GM23338 (cell line): ENCODE results near the gene GALR2. TPM values are rescaled to one million over a fixed set of nuclear protein-coding genes. Genes with fewer than 3 reads are reported as not detected.

Experiments used
- ATAC-seq: fragments of 200-7000 bp; cut with Tn5 transposase; 3 replicates; pipeline ENCODE4 v1.9.1; 2020
- DNase-seq: peaks from one replicate; pipeline ENCODE4 v3.0.0-alpha.2; 2015; ENCODE audit warnings: low spot score
- H2AFZ ChIP-seq: fragments of 200-600 bp; sonication (generic); 2 replicates; pipeline ENCODE4 v1.8.0; 2016; ENCODE audit warnings: antibody characterized with exemption, mild to moderate bottlenecking, moderate library complexity
- H3F3A ChIP-seq: fragments of 200-600 bp; sonication (generic); replicated peaks from 2 replicates; pipeline ENCODE4 v1.8.0; 2017; ENCODE audit warnings: antibody characterized with exemption, mixed run types, low read depth
- H3K27ac ChIP-seq: fragments of 200-600 bp; sonication (generic); 2 replicates; pipeline ENCODE4 v1.6.1; 2016; ENCODE audit warnings: low read depth
- H3K27me3 ChIP-seq: fragments of 200-600 bp; sonication (generic); 2 replicates; pipeline ENCODE4 v1.8.0; 2016; ENCODE audit warnings: mild to moderate bottlenecking, mixed run types, moderate library complexity; ENCODE audit not compliant: insufficient read depth
- H3K36me3 ChIP-seq: fragments of 200-600 bp; sonication (generic); 2 replicates; pipeline ENCODE4 v1.8.0; 2016; ENCODE audit warnings: mild to moderate bottlenecking; ENCODE audit not compliant: insufficient read depth
- H3K4me1 ChIP-seq: fragments of 200-600 bp; sonication (generic); 2 replicates; pipeline ENCODE4 v1.8.0; 2016; ENCODE audit warnings: mild to moderate bottlenecking, moderate library complexity; ENCODE audit not compliant: insufficient read depth
- H3K4me2 ChIP-seq: fragments of 200-600 bp; sonication (generic); 2 replicates; pipeline ENCODE4 v1.7.1; 2017; ENCODE audit warnings: mixed run types
- H3K4me3 ChIP-seq: fragments of 200-600 bp; sonication (generic); 2 replicates; pipeline ENCODE4 v1.6.1; 2016; ENCODE audit warnings: mixed run types
- H3K79me2 ChIP-seq: fragments of 200-600 bp; sonication (generic); replicated peaks from 2 replicates; pipeline ENCODE4 v1.8.0; 2017; ENCODE audit warnings: mild to moderate bottlenecking; ENCODE audit not compliant: insufficient read depth
- H3K9me2 ChIP-seq: fragments of 200-600 bp; sonication (generic); 2 replicates; pipeline ENCODE4 v1.8.0; 2017; ENCODE audit not compliant: insufficient read depth
- H4K20me1 ChIP-seq: fragments of 200-600 bp; sonication (generic); replicated peaks from 2 replicates; pipeline ENCODE4 v1.8.0; 2017; ENCODE audit warnings: mild to moderate bottlenecking; ENCODE audit not compliant: insufficient read depth
- H3K27ac Mint-ChIP-seq: 2 replicates; pipeline ENCODE4 v1.8.0; 2020; ENCODE audit warnings: inconsistent platforms, mild to moderate bottlenecking, moderate library complexity, mixed read lengths
- H3K27me3 Mint-ChIP-seq: 3 replicates; pipeline ENCODE4 v1.8.0; 2022; ENCODE audit warnings: low read depth, mild to moderate bottlenecking, moderate library complexity, mixed read lengths, inconsistent platforms; ENCODE audit not compliant: insufficient read depth, poor library complexity
- H3K36me3 Mint-ChIP-seq: 3 replicates; pipeline ENCODE4 v1.8.0; 2021; ENCODE audit warnings: low read depth, mild to moderate bottlenecking, inconsistent platforms, moderate library complexity, mixed read lengths
- H3K4me1 Mint-ChIP-seq: 3 replicates; pipeline ENCODE4 v1.8.0; 2020; ENCODE audit warnings: mild to moderate bottlenecking, inconsistent platforms, mixed read lengths
- H3K4me3 Mint-ChIP-seq: 3 replicates; pipeline ENCODE4 v1.8.0; 2021; ENCODE audit warnings: moderate library complexity, mild to moderate bottlenecking, inconsistent platforms, mixed read lengths
- H3K9me3 Mint-ChIP-seq: 3 replicates; pipeline ENCODE4 v1.8.0; 2020; ENCODE audit warnings: moderate library complexity, mild to moderate bottlenecking, inconsistent platforms, mixed read lengths
- CREB1 ChIP-seq: fragments of 250-450 bp; sonication (Bioruptor Pico); IDR thresholded peaks from 2 replicates; pipeline ENCODE4 v1.5.0; 2020; ENCODE audit warnings: low read depth, mild to moderate bottlenecking, moderate library complexity
- EZH2 ChIP-seq: fragments of 200-600 bp; sonication (generic); IDR thresholded peaks from one replicate; pipeline ENCODE4 v1.8.0; 2017; ENCODE audit warnings: antibody characterized with exemption, mild to moderate bottlenecking, low read depth; ENCODE audit not compliant: unreplicated experiment
- NANOG ChIP-seq: IDR thresholded peaks from 2 replicates; pipeline ENCODE4 v1.6.1; 2016; ENCODE audit warnings: antibody characterized with exemption, borderline replicate concordance
- POLR2AphosphoS5 ChIP-seq: IDR thresholded peaks from 2 replicates; pipeline ENCODE4 v1.6.1; 2016; ENCODE audit warnings: antibody characterized with exemption, low read depth
- STAT1 ChIP-seq: IDR thresholded peaks from one replicate; pipeline ENCODE4 v1.6.1; 2016; ENCODE audit warnings: antibody characterized with exemption; ENCODE audit not compliant: unreplicated experiment
- ZNF114 ChIP-seq: fragments of 250-450 bp; sonication (Bioruptor Pico); IDR thresholded peaks from 2 replicates; pipeline ENCODE4 v1.5.0; 2020; ENCODE audit warnings: mild to moderate bottlenecking, moderate library complexity
- ZNF331 ChIP-seq: fragments of 250-450 bp; sonication (Bioruptor Pico); IDR thresholded peaks from 2 replicates; pipeline ENCODE4 v1.5.0; 2020; ENCODE audit warnings: low read depth, mild to moderate bottlenecking, moderate library complexity
- polyA plus RNA-seq: library from polyadenylated mRNA; unstranded; fragments of >200 nt; fragmentation: Nextera tagmentation; extraction: Ambion mirVana; gene quantifications from 2 replicates; pipeline ENCODE4 v1.2.1, GENCODE V29; 2016
- total RNA-seq: library from RNA; depleted of rRNA; stranded (reverse); fragments of >200 nt; shearing (Covaris generic); gene quantifications from 2 replicates; pipeline ENCODE4 v1.2.3, GENCODE V29; 2014
- TF ChIP-seq, protein P1 (sequence below): IDR thresholded peaks from 2 replicates; pipeline ENCODE4 v1.6.1; 2016; ENCODE audit warnings: antibody characterized with exemption
- TF ChIP-seq, protein P2 (sequence below): IDR thresholded peaks from one replicate; pipeline ENCODE4 v1.6.1; 2018; ENCODE audit warnings: antibody characterized with exemption; ENCODE audit not compliant: unreplicated experiment
- TF ChIP-seq, protein P3 (sequence below), 2 experiments: fragments of 200-600 bp in 1 of 2; sonication (generic) in 1 of 2; conservative IDR thresholded peaks; 2 replicates each; pipeline versions ENCODE4 v1.5.1 to v1.6.1; 2016 to 2017; ENCODE audit warnings: antibody characterized with exemption in 2 of 2, low read depth in 2 of 2, mild to moderate bottlenecking in 2 of 2, moderate library complexity in 1 of 2
- TF ChIP-seq, protein P4 (sequence below): fragments of 250-450 bp; sonication (Bioruptor Pico); IDR thresholded peaks from 2 replicates; pipeline ENCODE4 v1.5.0; 2020; ENCODE audit warnings: mild to moderate bottlenecking, moderate library complexity

GALR2 gene
- total and polyA plus RNA-seq, 2 experiments from 2014 or later: 0.50 to 2.2 TPM

DNA sequence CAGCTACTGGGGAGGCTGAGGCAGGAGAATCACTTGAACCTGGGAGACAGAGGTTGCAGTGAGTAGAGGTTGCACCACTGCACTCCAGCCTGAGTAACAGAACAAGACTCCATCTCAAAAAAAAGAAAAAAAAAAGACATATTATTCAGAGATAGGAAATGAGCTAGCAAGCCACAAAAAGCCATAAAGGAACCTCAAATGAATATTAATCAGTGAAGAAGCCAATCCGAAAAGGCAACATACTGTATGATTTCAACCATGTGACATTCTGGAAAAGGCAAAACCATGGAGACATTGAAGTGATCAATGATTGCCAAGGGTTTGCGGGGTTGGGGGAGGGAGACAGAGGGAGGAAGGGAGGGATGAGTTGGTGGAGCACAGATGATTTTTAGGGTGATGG is 37.4 kb downstream of the GALR2 start:
- no peaks in the 10 kb centered on the region for H3K27me3 ChIP-seq
- no peak overlapping the region for H3K4me2 ChIP-seq
- DNase-seq: no peak
- no peak overlapping the region for H3K27ac ChIP-seq
- no peaks in the 10 kb centered on the region for H4K20me1 ChIP-seq
- no peaks in the 10 kb centered on the region for H3K36me3 ChIP-seq
- H3K36me3 Mint-ChIP-seq: no peaks in the 10 kb centered on the region
- peaks cover 4% of the 10 kb centered on the region; the same call in 2 of the 3 replicates for H3K9me3 Mint-ChIP-seq
- H3K4me3 Mint-ChIP-seq: no peak overlapping the region
- no peaks in the 10 kb centered on the region for H3K79me2 ChIP-seq
- no peak overlapping the region; the same call in 1 of the 2 replicates for H3K27ac Mint-ChIP-seq
- no peak overlapping the region for H2AFZ ChIP-seq
- H3K27me3 Mint-ChIP-seq: peaks cover 4% of the 10 kb centered on the region
- H3K9me2 ChIP-seq: no peaks in the 10 kb centered on the region
- no peak overlapping the region for H3K4me3 ChIP-seq
- no peak for TF ChIP-seq CREB1 (CRISPR knock-in tag)
- TF ChIP-seq ZNF114: no peak
- TF ChIP-seq, protein P1, sequence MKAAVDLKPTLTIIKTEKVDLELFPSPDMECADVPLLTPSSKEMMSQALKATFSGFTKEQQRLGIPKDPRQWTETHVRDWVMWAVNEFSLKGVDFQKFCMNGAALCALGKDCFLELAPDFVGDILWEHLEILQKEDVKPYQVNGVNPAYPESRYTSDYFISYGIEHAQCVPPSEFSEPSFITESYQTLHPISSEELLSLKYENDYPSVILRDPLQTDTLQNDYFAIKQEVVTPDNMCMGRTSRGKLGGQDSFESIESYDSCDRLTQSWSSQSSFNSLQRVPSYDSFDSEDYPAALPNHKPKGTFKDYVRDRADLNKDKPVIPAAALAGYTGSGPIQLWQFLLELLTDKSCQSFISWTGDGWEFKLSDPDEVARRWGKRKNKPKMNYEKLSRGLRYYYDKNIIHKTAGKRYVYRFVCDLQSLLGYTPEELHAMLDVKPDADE: no peak
- no peak for TF ChIP-seq POLR2AphosphoS5
- no peak for TF ChIP-seq EZH2
- TF ChIP-seq NANOG: no peak
- no peak for TF ChIP-seq STAT1
- TF ChIP-seq, protein P2, sequence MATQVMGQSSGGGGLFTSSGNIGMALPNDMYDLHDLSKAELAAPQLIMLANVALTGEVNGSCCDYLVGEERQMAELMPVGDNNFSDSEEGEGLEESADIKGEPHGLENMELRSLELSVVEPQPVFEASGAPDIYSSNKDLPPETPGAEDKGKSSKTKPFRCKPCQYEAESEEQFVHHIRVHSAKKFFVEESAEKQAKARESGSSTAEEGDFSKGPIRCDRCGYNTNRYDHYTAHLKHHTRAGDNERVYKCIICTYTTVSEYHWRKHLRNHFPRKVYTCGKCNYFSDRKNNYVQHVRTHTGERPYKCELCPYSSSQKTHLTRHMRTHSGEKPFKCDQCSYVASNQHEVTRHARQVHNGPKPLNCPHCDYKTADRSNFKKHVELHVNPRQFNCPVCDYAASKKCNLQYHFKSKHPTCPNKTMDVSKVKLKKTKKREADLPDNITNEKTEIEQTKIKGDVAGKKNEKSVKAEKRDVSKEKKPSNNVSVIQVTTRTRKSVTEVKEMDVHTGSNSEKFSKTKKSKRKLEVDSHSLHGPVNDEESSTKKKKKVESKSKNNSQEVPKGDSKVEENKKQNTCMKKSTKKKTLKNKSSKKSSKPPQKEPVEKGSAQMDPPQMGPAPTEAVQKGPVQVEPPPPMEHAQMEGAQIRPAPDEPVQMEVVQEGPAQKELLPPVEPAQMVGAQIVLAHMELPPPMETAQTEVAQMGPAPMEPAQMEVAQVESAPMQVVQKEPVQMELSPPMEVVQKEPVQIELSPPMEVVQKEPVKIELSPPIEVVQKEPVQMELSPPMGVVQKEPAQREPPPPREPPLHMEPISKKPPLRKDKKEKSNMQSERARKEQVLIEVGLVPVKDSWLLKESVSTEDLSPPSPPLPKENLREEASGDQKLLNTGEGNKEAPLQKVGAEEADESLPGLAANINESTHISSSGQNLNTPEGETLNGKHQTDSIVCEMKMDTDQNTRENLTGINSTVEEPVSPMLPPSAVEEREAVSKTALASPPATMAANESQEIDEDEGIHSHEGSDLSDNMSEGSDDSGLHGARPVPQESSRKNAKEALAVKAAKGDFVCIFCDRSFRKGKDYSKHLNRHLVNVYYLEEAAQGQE: no peak
- TF ChIP-seq, protein P3, sequence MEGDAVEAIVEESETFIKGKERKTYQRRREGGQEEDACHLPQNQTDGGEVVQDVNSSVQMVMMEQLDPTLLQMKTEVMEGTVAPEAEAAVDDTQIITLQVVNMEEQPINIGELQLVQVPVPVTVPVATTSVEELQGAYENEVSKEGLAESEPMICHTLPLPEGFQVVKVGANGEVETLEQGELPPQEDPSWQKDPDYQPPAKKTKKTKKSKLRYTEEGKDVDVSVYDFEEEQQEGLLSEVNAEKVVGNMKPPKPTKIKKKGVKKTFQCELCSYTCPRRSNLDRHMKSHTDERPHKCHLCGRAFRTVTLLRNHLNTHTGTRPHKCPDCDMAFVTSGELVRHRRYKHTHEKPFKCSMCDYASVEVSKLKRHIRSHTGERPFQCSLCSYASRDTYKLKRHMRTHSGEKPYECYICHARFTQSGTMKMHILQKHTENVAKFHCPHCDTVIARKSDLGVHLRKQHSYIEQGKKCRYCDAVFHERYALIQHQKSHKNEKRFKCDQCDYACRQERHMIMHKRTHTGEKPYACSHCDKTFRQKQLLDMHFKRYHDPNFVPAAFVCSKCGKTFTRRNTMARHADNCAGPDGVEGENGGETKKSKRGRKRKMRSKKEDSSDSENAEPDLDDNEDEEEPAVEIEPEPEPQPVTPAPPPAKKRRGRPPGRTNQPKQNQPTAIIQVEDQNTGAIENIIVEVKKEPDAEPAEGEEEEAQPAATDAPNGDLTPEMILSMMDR (conservative IDR thresholded peaks at IDR 0.05; ENCODE audit: low read depth in 2 of 2): no peak
- TF ChIP-seq ZNF331 (CRISPR knock-in tag): no peak
- TF ChIP-seq, protein P4, sequence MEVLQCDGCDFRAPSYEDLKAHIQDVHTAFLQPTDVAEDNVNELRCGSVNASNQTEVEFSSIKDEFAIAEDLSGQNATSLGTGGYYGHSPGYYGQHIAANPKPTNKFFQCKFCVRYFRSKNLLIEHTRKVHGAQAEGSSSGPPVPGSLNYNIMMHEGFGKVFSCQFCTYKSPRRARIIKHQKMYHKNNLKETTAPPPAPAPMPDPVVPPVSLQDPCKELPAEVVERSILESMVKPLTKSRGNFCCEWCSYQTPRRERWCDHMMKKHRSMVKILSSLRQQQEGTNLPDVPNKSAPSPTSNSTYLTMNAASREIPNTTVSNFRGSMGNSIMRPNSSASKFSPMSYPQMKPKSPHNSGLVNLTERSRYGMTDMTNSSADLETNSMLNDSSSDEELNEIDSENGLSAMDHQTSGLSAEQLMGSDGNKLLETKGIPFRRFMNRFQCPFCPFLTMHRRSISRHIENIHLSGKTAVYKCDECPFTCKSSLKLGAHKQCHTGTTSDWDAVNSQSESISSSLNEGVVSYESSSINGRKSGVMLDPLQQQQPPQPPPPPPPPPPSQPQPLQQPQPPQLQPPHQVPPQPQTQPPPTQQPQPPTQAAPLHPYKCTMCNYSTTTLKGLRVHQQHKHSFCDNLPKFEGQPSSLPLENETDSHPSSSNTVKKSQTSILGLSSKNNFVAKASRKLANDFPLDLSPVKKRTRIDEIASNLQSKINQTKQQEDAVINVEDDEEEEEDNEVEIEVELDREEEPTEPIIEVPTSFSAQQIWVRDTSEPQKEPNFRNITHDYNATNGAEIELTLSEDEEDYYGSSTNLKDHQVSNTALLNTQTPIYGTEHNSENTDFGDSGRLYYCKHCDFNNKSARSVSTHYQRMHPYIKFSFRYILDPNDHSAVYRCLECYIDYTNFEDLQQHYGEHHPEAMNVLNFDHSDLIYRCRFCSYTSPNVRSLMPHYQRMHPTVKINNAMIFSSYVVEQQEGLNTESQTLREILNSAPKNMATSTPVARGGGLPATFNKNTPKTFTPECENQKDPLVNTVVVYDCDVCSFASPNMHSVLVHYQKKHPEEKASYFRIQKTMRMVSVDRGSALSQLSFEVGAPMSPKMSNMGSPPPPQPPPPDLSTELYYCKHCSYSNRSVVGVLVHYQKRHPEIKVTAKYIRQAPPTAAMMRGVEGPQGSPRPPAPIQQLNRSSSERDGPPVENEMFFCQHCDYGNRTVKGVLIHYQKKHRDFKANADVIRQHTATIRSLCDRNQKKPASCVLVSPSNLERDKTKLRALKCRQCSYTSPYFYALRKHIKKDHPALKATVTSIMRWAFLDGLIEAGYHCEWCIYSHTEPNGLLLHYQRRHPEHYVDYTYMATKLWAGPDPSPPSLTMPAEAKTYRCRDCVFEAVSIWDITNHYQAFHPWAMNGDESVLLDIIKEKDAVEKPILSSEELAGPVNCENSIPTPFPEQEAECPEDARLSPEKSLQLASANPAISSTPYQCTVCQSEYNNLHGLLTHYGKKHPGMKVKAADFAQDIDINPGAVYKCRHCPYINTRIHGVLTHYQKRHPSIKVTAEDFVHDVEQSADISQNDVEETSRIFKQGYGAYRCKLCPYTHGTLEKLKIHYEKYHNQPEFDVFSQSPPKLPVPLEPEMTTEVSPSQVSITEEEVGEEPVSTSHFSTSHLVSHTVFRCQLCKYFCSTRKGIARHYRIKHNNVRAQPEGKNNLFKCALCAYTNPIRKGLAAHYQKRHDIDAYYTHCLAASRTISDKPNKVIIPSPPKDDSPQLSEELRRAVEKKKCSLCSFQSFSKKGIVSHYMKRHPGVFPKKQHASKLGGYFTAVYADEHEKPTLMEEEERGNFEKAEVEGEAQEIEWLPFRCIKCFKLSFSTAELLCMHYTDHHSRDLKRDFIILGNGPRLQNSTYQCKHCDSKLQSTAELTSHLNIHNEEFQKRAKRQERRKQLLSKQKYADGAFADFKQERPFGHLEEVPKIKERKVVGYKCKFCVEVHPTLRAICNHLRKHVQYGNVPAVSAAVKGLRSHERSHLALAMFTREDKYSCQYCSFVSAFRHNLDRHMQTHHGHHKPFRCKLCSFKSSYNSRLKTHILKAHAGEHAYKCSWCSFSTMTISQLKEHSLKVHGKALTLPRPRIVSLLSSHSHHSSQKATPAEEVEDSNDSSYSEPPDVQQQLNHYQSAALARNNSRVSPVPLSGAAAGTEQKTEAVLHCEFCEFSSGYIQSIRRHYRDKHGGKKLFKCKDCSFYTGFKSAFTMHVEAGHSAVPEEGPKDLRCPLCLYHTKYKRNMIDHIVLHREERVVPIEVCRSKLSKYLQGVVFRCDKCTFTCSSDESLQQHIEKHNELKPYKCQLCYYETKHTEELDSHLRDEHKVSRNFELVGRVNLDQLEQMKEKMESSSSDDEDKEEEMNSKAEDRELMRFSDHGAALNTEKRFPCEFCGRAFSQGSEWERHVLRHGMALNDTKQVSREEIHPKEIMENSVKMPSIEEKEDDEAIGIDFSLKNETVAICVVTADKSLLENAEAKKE (CRISPR knock-in tag): no peak
- ATAC-seq: no peak
- no peaks in the 10 kb centered on the region; the same call in 2 of the 3 replicates for H3K4me1 Mint-ChIP-seq
- peaks cover 4% of the 10 kb centered on the region; the same call in 1 of the 2 replicates for H3F3A ChIP-seq
- H3K4me1 ChIP-seq: no peaks in the 10 kb centered on the region
